SK-N-SH (cell line): ENCODE results near the gene COX7A2.

ENCODE experiments used
- CTCF ChIP-seq: fragments of 200-600 bp; sonication (generic); IDR thresholded peaks from 2 replicates; pipeline ENCODE4 v1.6.1; 2017; ENCODE audit warnings: antibody characterized with exemption, mild to moderate bottlenecking, moderate library complexity
- EZH2phosphoT487 ChIP-seq: fragments of 200-600 bp; sonication (generic); IDR thresholded peaks from 2 replicates; pipeline ENCODE4 v1.6.1; 2017; ENCODE audit warnings: low read depth, mixed run types, mild to moderate bottlenecking, antibody characterized with exemption, moderate library complexity, borderline replicate concordance
- GABPA ChIP-seq: IDR thresholded peaks from 2 replicates; pipeline ENCODE4 v1.4.0; 2012; ENCODE audit warnings: low read depth, mild to moderate bottlenecking
- JUND ChIP-seq: IDR thresholded peaks from 2 replicates; pipeline ENCODE4 v1.4.0; 2012
- USF2 ChIP-seq: fragments of 150-350 bp; IDR thresholded peaks from 2 replicates; pipeline ENCODE4 v1.6.1; 2017; ENCODE audit warnings: antibody characterized with exemption, low read length, low read depth, borderline replicate concordance

GRCh38 chr6:75222261-75222660, 21.3 kb downstream of the COX7A2 start:
- TF ChIP-seq EZH2phosphoT487 (no peak), JUND (no peak), GABPA (no peak), USF2 (no peak), CTCF (no peak)
